Left lung (tissue), 10 donors: Measurements from ENCODE around the gene GTF2IRD1. TPM values are rescaled to one million over a fixed set of nuclear protein-coding genes. Genes with fewer than 3 reads are reported as not detected.

ENCODE experiments used
- ATAC-seq: fragments of 200-7000 bp; cut with Tn5 transposase; one replicate; pipeline ENCODE4 v1.9.1; 2020; ENCODE audit warnings: moderate library complexity
- DNase-seq, 4 donors: peaks; one replicate each; pipeline ENCODE4 v3.0.0-alpha.2; 2013 to 2020
- H3K27ac ChIP-seq, 2 donors: fragments of 200-600 bp; sonication (generic) in 1 of 2; one replicate each; pipeline versions ENCODE4 v1.5.0 to v1.8.0; 2020 to 2021
- H3K27me3 ChIP-seq, 2 donors: fragments of 200-600 bp; sonication (generic) in 1 of 2; one replicate each; pipeline versions ENCODE4 v1.5.0 to v1.8.0; 2020 to 2021
- H3K36me3 ChIP-seq, 2 donors: fragments of 200-600 bp; sonication (generic) in 1 of 2; one replicate each; pipeline versions ENCODE4 v1.5.0 to v1.8.0; 2020 to 2021
- H3K4me1 ChIP-seq, 2 donors: fragments of 200-600 bp; one replicate each; pipeline ENCODE4 v1.8.0; 2021
- H3K4me3 ChIP-seq, 2 donors: fragments of 200-600 bp; sonication (generic) in 1 of 2; one replicate each; pipeline versions ENCODE4 v1.5.0 to v1.8.0; 2020 to 2021; ENCODE audit warnings: mild to moderate bottlenecking in 1 of 2
- H3K9me3 ChIP-seq, 2 donors: fragments of 200-600 bp; sonication (generic) in 1 of 2; one replicate each; pipeline versions ENCODE4 v1.5.0 to v1.8.0; 2020 to 2021
- CTCF ChIP-seq, 2 donors: fragments of 200-600 bp; sonication (generic) in 1 of 2; IDR thresholded peaks; one replicate each; pipeline versions ENCODE4 v1.5.0 to v1.8.0; 2021; ENCODE audit warnings: antibody characterized with exemption in 2 of 2
- intact Hi-C, 2 donors: fragments of 100-400 bp; cut with DNase I; formaldehyde crosslinking; loops; one replicate each; pipeline versions ENCODE4 v1.11.2 to v1.14.2; 2022
- polyA plus RNA-seq, 6 donors: library from polyadenylated mRNA; unstranded; fragments of 120-200 nt; gene quantifications; one replicate each; pipeline ENCODE4 v1.2.1, GENCODE V29; 2013; ENCODE audit not compliant: insufficient read length in 6 of 6
- total RNA-seq, 2 donors: library from RNA; stranded (reverse); fragmentation: NEBNext Ultra II Directional; extraction: Animal tissue kit (Norgen Biotek cat#: 25700); gene quantifications; one replicate each; pipeline ENCODE4 v1.2.1, GENCODE V29; 2021
- donor health status: DM: no; HTN: yes; CAD: no.
- donor health status: DM: no; HTN: no; CAD: no.

The GTF2IRD1 gene
- total and polyA plus RNA-seq, 8 donors = 20.8 to 40.2 (median 33.9) TPM

GRCh38 chr7:74441801-74442200 lies 11.9 kb upstream of the GTF2IRD1 start:
- intact Hi-C loops = loop anchor here in 1 of 2 donors (10.0 kb wide), 1 partner anchor 123 kb away; no protein-coding TSS in a partner anchor
- no peaks in the 10 kb centered on the region for H3K4me1 ChIP-seq
- DNase-seq (no peak), ATAC-seq (no peak)
- no peak overlapping the region for H3K27ac ChIP-seq
- no peak for TF ChIP-seq CTCF (IDR thresholded peaks at IDR 0.05)
- peaks cover 0 to 12% of the 10 kb centered on the region in 2 donors for H3K9me3 ChIP-seq
- peaks cover 0 to 9% of the 10 kb centered on the region in 2 donors for H3K27me3 ChIP-seq
- no peaks in the 10 kb centered on the region for H3K36me3 ChIP-seq
- H3K4me3 ChIP-seq = no peak overlapping the region

- DNase-seq (no peak), ATAC-seq (no peak)
- TF ChIP-seq CTCF (IDR thresholded peaks at IDR 0.05) = no peak
- Histone ChIP-seq H3K9me3 (peaks cover 0 to 3% of the 10 kb centered on the region in 2 donors), H3K27me3 (peaks cover 0 to 9% of the 10 kb centered on the region in 2 donors), H3K36me3 (no peaks in the 10 kb centered on the region), H3K4me1 (no peaks in the 10 kb centered on the region), H3K27ac (no peak overlapping the region), H3K4me3 (no peak overlapping the region)
- intact Hi-C loops = loop anchor here in 1 of 2 donors (10.0 kb wide), 1 partner anchor 121 kb away; no protein-coding TSS in a partner anchor
Measured at GRCh38 chr7:74443543-74444247, 10.0 kb upstream of the GTF2IRD1 start.

GRCh38 chr7:74449144-74449543 lies 4.6 kb upstream of the GTF2IRD1 start:
- no peak for TF ChIP-seq CTCF (IDR thresholded peaks at IDR 0.05)
- intact Hi-C loops = loop anchor here in 1 of 2 donors (10.0 kb wide), 1 partner anchor 116 kb away; no protein-coding TSS in a partner anchor
- no peak overlapping the region for H3K27ac ChIP-seq

GRCh38 chr7:74449809-74450397 lies 3.8 kb upstream of the GTF2IRD1 start:
- intact Hi-C loops = loop anchor here in 1 of 2 donors (10.0 kb wide), 1 partner anchor 115 kb away; no protein-coding TSS in a partner anchor
- Histone ChIP-seq H3K4me3 (no peak overlapping the region), H3K9me3 (no peaks in the 10 kb centered on the region), H3K27ac (no peak overlapping the region), H3K27me3 (peaks cover 0 to 33% of the 10 kb centered on the region in 2 donors), H3K36me3 (no peaks in the 10 kb centered on the region), H3K4me1 (peaks cover 0 to 29% of the 10 kb centered on the region in 2 donors)
- peak in 2 of 4 donors; percentile 32 to 51 for DNase-seq
- ATAC-seq = peak; percentile 69
- TF ChIP-seq CTCF (IDR thresholded peaks at IDR 0.05) = peak; percentile 89 to 92

More at GRCh38 chr7:74449144-74449543, 4.6 kb upstream of the GTF2IRD1 start:
- no peaks in the 10 kb centered on the region for H3K36me3 ChIP-seq
- no peaks in the 10 kb centered on the region for H3K9me3 ChIP-seq
- no peak overlapping the region for H3K4me3 ChIP-seq
- ATAC-seq = no peak
- peaks cover 0 to 26% of the 10 kb centered on the region in 2 donors for H3K27me3 ChIP-seq
- H3K4me1 ChIP-seq = peaks cover 0 to 22% of the 10 kb centered on the region in 2 donors
- no peak for DNase-seq

GRCh38 chr7:74452748-74453321 lies 871 bp upstream of the GTF2IRD1 start:
- H3K9me3 ChIP-seq = no peaks in the 10 kb centered on the region
- H3K4me3 ChIP-seq = peak overlapping the region; percentile 55
- intact Hi-C loops = no loop called here
- ATAC-seq (peak; percentile 3), DNase-seq (peak in 1 of 4 donors; percentile 8)
- no peaks in the 10 kb centered on the region for H3K36me3 ChIP-seq
- H3K27ac ChIP-seq = no peak overlapping the region
- peaks cover 0 to 35% of the 10 kb centered on the region in 2 donors for H3K4me1 ChIP-seq
- TF ChIP-seq CTCF (IDR thresholded peaks at IDR 0.05) = no peak
- peaks cover 0 to 37% of the 10 kb centered on the region in 2 donors for H3K27me3 ChIP-seq
